Upper lobe of left lung (tissue), 6 donors: ENCODE results near the gene HECTD4. TPM values are rescaled to one million over a fixed set of nuclear protein-coding genes. Genes with fewer than 3 reads are reported as not detected.
"Not testable (repeated sequence)": the region's sequence is repeated elsewhere in the genome, so short reads cannot be mapped to it uniquely, and the experiment has no call there.

Experiments used
- ATAC-seq, 2 donors: fragments of 200-7000 bp; cut with Tn5 transposase; one replicate each; pipeline ENCODE4 v1.9.1; 2022; ENCODE audit warnings: mild to moderate bottlenecking in 2 of 2, moderate library complexity in 2 of 2; ENCODE audit not compliant: low FRiP score in 2 of 2
- DNase-seq, 2 donors: peaks; one replicate each; pipeline ENCODE4 v3.0.0-alpha.2; 2019 to 2020
- H3K27ac ChIP-seq, 4 donors: fragments of 200-600 bp; sonication (generic); one replicate each; pipeline ENCODE4 v1.5.1; 2016 to 2019
- H3K27me3 ChIP-seq, 4 donors: fragments of 200-600 bp; sonication (generic); one replicate each; pipeline ENCODE4 v1.5.1; 2017 to 2019
- H3K36me3 ChIP-seq, 4 donors: fragments of 200-600 bp; sonication (generic); one replicate each; pipeline ENCODE4 v1.5.1; 2016 to 2019
- H3K4me1 ChIP-seq, 4 donors: fragments of 200-600 bp; sonication (generic); one replicate each; pipeline ENCODE4 v1.5.1; 2018 to 2019
- H3K4me3 ChIP-seq, 4 donors: fragments of 200-600 bp; sonication (generic); one replicate each; pipeline ENCODE4 v1.5.1; 2017 to 2019; ENCODE audit warnings: mild to moderate bottlenecking in 2 of 4, moderate library complexity in 1 of 4
- H3K9me3 ChIP-seq, 4 donors: fragments of 200-600 bp; sonication (generic); one replicate each; pipeline ENCODE4 v1.5.1; 2018 to 2019
- EP300 ChIP-seq, 4 donors: sonication (generic); formaldehyde crosslinking; IDR thresholded peaks; one replicate each; pipeline ENCODE4 v1.5.1; 2017; ENCODE audit warnings: antibody characterized with exemption in 4 of 4, control low read depth in 2 of 4
- POLR2A ChIP-seq, 4 donors: fragments of 450-650 bp; IDR thresholded peaks; one replicate each; pipeline ENCODE4 v1.5.1; 2016 to 2017; ENCODE audit warnings: antibody characterized with exemption in 4 of 4, mild to moderate bottlenecking in 2 of 4
- POLR2AphosphoS5 ChIP-seq, 2 donors: sonication (generic); formaldehyde crosslinking; IDR thresholded peaks; one replicate each; pipeline ENCODE4 v1.5.1; 2017; ENCODE audit warnings: antibody characterized with exemption in 2 of 2
- WGBS, 2 donors: methylation state at CpG; one replicate each; pipeline ENCODE4 v1.1.5; 2017 to 2018; 5-methylcytosine and 5-hydroxymethylcytosine counted together
- total RNA-seq, 6 donors: library from RNA; depleted of rRNA in 4 of 6; stranded (reverse); fragments of >200 nt in 4 of 6; gene quantifications; one replicate each; pipeline versions ENCODE4 v1.1.0 to v1.2.1, GENCODE V29; 2016 to 2021
- TF ChIP-seq, protein P1 (sequence below), 6 experiments: fragments of 450-650 bp in 4 of 6; fragments of 200-600 bp in 2 of 6; sonication (generic) in 2 of 6; IDR thresholded peaks; one replicate each; pipeline ENCODE4 v1.5.1; 2016 to 2019; ENCODE audit warnings: antibody characterized with exemption in 6 of 6
- donor health status: DM: no; HTN: no; CAD: no; lungs with moderate emphysema.
- donor health status: DM: no; HTN: yes; CAD: no; lungs with severe emphysema.

The HECTD4 gene
- total RNA-seq, 6 donors from 2014 or later: 34.1 to 196 (median 50.0) TPM

DNA sequence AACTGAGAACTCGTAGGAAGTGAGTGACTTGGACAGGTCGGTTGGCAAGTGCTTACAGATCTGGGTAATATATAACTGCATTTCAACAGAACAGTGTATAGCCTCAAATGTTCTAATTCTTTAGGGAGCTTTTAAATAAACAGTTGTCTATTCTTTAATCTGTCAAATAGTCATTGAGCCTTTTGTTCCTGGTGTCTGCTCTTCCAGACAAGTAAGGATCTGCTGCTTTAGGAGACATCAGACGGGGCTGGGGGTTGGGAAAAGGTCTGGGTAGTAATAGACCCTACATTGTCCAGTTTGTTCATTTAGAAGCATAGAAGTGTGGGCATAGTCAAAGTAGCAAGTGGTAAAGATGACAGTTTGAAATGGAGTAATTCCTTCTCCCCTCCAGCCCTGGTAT, 38.5 kb upstream of the HECTD4 start:
- TF ChIP-seq POLR2A (IDR thresholded peaks at IDR 0.05) (no peak), POLR2AphosphoS5 (IDR thresholded peaks at IDR 0.05) (no peak), EP300 (IDR thresholded peaks at IDR 0.05) (no peak)
- TF ChIP-seq, protein P1, sequence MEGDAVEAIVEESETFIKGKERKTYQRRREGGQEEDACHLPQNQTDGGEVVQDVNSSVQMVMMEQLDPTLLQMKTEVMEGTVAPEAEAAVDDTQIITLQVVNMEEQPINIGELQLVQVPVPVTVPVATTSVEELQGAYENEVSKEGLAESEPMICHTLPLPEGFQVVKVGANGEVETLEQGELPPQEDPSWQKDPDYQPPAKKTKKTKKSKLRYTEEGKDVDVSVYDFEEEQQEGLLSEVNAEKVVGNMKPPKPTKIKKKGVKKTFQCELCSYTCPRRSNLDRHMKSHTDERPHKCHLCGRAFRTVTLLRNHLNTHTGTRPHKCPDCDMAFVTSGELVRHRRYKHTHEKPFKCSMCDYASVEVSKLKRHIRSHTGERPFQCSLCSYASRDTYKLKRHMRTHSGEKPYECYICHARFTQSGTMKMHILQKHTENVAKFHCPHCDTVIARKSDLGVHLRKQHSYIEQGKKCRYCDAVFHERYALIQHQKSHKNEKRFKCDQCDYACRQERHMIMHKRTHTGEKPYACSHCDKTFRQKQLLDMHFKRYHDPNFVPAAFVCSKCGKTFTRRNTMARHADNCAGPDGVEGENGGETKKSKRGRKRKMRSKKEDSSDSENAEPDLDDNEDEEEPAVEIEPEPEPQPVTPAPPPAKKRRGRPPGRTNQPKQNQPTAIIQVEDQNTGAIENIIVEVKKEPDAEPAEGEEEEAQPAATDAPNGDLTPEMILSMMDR (IDR thresholded peaks at IDR 0.05): no peak
- Histone ChIP-seq H3K4me1 (peaks cover 30 to 54% (median 32%) of the 10 kb centered on the region in 4 donors), H3K4me3 (no peak overlapping the region), H3K36me3 (peaks cover 0 to 2% (median 0%) of the 10 kb centered on the region in 4 donors), H3K9me3 (no peaks in the 10 kb centered on the region), H3K27ac (peak overlapping the region in 1 of 4 donors; percentile 30), H3K27me3 (no peaks in the 10 kb centered on the region)
- WGBS, 2 donors: 77 to 81% methylated on average over 3 of the region's 3 CpGs
- ATAC-seq (no peak), DNase-seq (no peak)

DNA sequence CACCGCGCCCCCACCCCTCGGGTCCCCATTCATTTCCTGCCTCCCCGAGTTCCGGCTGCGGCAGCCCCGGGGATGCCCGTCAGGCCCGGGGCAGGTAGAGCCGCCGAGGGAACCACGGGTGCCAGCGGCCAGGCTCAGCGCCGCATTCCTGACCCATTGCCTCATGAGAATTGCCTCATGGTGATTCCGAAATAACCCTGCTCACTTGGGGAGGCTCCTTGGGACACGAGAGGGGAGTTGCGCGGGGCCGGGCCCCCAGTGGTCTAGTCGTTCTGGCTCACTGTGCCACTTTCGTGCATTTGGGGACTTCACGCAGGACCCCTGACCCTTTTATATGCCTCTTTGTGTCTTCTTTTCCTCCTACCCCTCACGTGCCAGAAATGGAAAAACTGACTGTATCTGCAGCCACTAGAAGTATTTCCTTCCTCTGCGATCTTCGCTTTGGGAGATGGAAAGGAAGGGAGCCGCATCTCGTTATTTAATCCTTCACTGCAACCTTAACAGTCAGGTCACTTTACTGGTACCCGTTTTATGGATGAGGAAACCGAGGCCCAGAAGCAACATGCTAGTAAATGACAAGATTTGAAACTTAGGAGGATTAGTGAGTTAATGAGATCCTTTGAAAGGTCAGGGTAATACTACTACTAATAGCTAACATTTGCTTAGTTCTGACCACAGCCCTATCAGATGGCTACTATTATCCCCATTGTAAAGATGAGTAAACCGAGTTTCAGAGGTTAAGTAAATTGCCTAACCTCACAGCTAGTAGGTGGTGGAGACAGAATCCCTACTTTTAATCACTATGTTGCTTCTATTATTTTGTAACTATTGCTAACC, 37.3 kb upstream of the HECTD4 start:
- peak in 1 of 2 donors; percentile 30 for TF ChIP-seq POLR2AphosphoS5 (IDR thresholded peaks at IDR 0.05)
- TF ChIP-seq, protein P1 (IDR thresholded peaks at IDR 0.05): peak in 1 of 6 experiments; percentile 28
- TF ChIP-seq POLR2A (IDR thresholded peaks at IDR 0.05): no peak
- Histone ChIP-seq H3K9me3 (no peaks in the 10 kb centered on the region), H3K4me3 (peak overlapping the region; percentile 85 to 99 (median 88)), H3K36me3 (no peaks in the 10 kb centered on the region), H3K27ac (peak overlapping the region; percentile 97 to 100 (median 99)), H3K27me3 (no peaks in the 10 kb centered on the region), H3K4me1 (peaks cover 30 to 53% (median 32%) of the 10 kb centered on the region in 4 donors)
- ATAC-seq (peak; percentile 85 to 88), DNase-seq (peak in 1 of 2 donors; percentile 76)
- 5 to 7% methylated on average over 15 to 27 of the region's 31 CpGs for WGBS, 2 donors

GRCh38 chr12:112418608-112419296, 36.5 kb upstream of the HECTD4 start, which contains the start of gene PTPN11:
Gene PTPN11 (plus strand): TSS chr12:112418947. CDS start chr12:112419112, 165 bp downstream.
- WGBS, 2 donors: 0 to 2% methylated on average over 11 to 60 of the region's 89 CpGs
- Histone ChIP-seq H3K27ac (peak within 1 kb of the TSS; percentile 97 to 100 (median 99)), H3K4me1 (peaks cover 30 to 47% (median 32%) of the 10 kb centered on the region in 4 donors), H3K36me3 (no peaks in the 10 kb centered on the region), H3K4me3 (peak within 1 kb of the TSS; percentile 85 to 99 (median 88)), H3K9me3 (no peaks in the 10 kb centered on the region), H3K27me3 (no peaks in the 10 kb centered on the region)
- TF ChIP-seq, protein P1 (IDR thresholded peaks at IDR 0.05): peak in 5 of 6 experiments; percentile 22 to 64 (median 44)
- TF ChIP-seq POLR2A (IDR thresholded peaks at IDR 0.05) (peak; percentile 72 to 96 (median 87)), EP300 (IDR thresholded peaks at IDR 0.05) (peak in 2 of 4 donors; percentile 55 to 68), POLR2AphosphoS5 (IDR thresholded peaks at IDR 0.05) (peak; percentile 98 to 99)
- ATAC-seq: peak; percentile 92 to 98
- peak; percentile 88 to 99 for DNase-seq

GRCh38 chr12:112418273-112418607, 36.0 kb upstream of the HECTD4 start:
- Histone ChIP-seq H3K27ac (peak overlapping the region; percentile 97 to 100 (median 99)), H3K36me3 (no peaks in the 10 kb centered on the region), H3K4me3 (peak overlapping the region; percentile 85 to 99 (median 88)), H3K9me3 (no peaks in the 10 kb centered on the region), H3K4me1 (peaks cover 30 to 47% (median 32%) of the 10 kb centered on the region in 4 donors), H3K27me3 (no peaks in the 10 kb centered on the region)
- ATAC-seq (no peak), DNase-seq (no peak)
- WGBS, 2 donors: 1 to 2% methylated on average over 18 of the region's 18 CpGs
- TF ChIP-seq POLR2AphosphoS5 (IDR thresholded peaks at IDR 0.05): no peak
- no peak for TF ChIP-seq POLR2A (IDR thresholded peaks at IDR 0.05)
- TF ChIP-seq EP300 (IDR thresholded peaks at IDR 0.05): no peak
- TF ChIP-seq, protein P1 (IDR thresholded peaks at IDR 0.05): no peak

DNA sequence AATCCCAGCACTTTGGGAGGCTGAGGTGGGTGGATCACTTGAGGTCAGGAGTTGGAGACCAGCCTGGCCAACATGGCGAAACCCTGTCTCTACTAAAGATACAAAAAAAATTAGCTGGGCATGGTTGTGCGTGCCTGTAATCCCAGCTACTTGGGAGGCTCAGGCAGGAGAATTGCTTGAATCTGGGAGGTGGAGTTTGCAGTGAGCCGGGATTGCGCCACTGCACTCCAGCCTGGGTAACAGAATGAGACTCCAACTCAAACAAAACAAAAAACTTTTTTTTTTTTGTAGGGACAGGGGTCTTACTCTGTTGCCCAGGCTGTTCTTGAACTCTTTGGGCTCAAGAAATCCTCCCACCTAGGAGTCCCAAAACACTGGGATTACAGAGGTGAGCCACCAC, 33.2 kb upstream of the HECTD4 start:
- H3K27ac ChIP-seq, H3K27me3 ChIP-seq, ATAC-seq, H3K4me3 ChIP-seq, DNase-seq, H3K36me3 ChIP-seq, H3K9me3 ChIP-seq: not testable (repeated sequence)
- peaks cover 16 to 26% (median 18%) of the 10 kb centered on the region in 4 donors for H3K4me1 ChIP-seq
- WGBS, 2 donors: 82 to 84% methylated on average over 4 of the region's 4 CpGs
